A549 (cell line): ENCODE results near the gene MPPED1. TPM values are rescaled to one million over a fixed set of nuclear protein-coding genes. Genes with fewer than 3 reads are reported as not detected.

Source experiments
- ATAC-seq, 2 experiments: fragments of 200-7000 bp in 1 of 2; fragments of >200 bp in 1 of 2; cut with Nextera tagmentation in 1 of 2; cut with Tn5 transposase in 1 of 2; 3 replicates each; pipeline versions ENCODE4 v1.8.0 to v1.9.1; 2018 to 2020; ENCODE audit warnings: mild to moderate bottlenecking in 1 of 2, moderate library complexity in 1 of 2
- CTCF ChIA-PET: fragments of 300-600 bp; sonication (Branson Sonifier 250); formaldehyde crosslinking; extraction: SDS; loops from one replicate; lab custom pipeline; 2021; ENCODE audit warnings: antibody characterized with exemption, inconsistent platforms; lab: Yijun Ruan, JAX
- POLR2A ChIA-PET: fragments of 350-600 bp; formaldehyde crosslinking; extraction: SDS; loops from one replicate; lab custom pipeline; 2021; ENCODE audit warnings: antibody characterized with exemption, inconsistent platforms; lab: Yijun Ruan, JAX
- DNase-seq, 2 experiments: peaks; one replicate each; pipeline versions ENCODE4 v3.0.0 to v3.0.0-alpha.2; 2011 to 2016; ENCODE audit warnings: low read depth in 1 of 2, low spot score in 1 of 2
- FAIRE-seq: peaks from 2 replicates; lab custom pipeline; 2011; peaks lifted over from hg19 to GRCh38; lab: Jason Lieb, UNC
- H3K27ac ChIP-seq, 2 experiments: fragments of >200 bp; sonication (Bioruptor Twin); formaldehyde crosslinking; 3 replicates each; pipeline ENCODE4 v1.5.1; 2016 to 2017
- H3K4me1 ChIP-seq: fragments of >200 bp; sonication (Bioruptor Twin); formaldehyde crosslinking; 3 replicates; pipeline ENCODE4 v1.6.1; 2016
- H3K4me2 ChIP-seq: fragments of >200 bp; sonication (Bioruptor Twin); formaldehyde crosslinking; 3 replicates; pipeline ENCODE4 v1.6.1; 2016
- H3K4me3 ChIP-seq: fragments of >200 bp; sonication (Bioruptor Twin); formaldehyde crosslinking; 3 replicates; pipeline ENCODE4 v1.5.1; 2016
- H3K9me3 ChIP-seq: fragments of >200 bp; sonication (Bioruptor Twin); formaldehyde crosslinking; 3 replicates; pipeline ENCODE4 v1.6.1; 2016
- CHD2 ChIP-seq: fragments of 150-350 bp; IDR thresholded peaks from 2 replicates; pipeline ENCODE4 v1.6.1; 2014; ENCODE audit warnings: low read length; ENCODE audit not compliant: partially characterized antibody
- E2F6 ChIP-seq: IDR thresholded peaks from 2 replicates; pipeline ENCODE4 v1.6.1; 2012; ENCODE audit warnings: low read depth, borderline replicate concordance
- EHF ChIP-seq: fragments of 250-450 bp; sonication (Bioruptor Pico); IDR thresholded peaks from 2 replicates; pipeline ENCODE4 v1.5.0; 2020; ENCODE audit warnings: mild to moderate bottlenecking
- EP300 ChIP-seq, 2 experiments: fragments of >200 bp; sonication (Bioruptor Twin); formaldehyde crosslinking; IDR thresholded peaks; 2 replicates in 1 of 2; 3 replicates in 1 of 2; pipeline ENCODE4 v1.6.1; 2016 to 2017
- ESRRA ChIP-seq: fragments of 150-350 bp; IDR thresholded peaks from 2 replicates; pipeline ENCODE4 v1.6.1; 2014; ENCODE audit warnings: mild to moderate bottlenecking, low read length, borderline replicate concordance
- FOSB ChIP-seq: fragments of 250-450 bp; sonication (Bioruptor Pico); IDR thresholded peaks from 2 replicates; pipeline ENCODE4 v1.5.0; 2020; ENCODE audit warnings: mild to moderate bottlenecking, moderate library complexity
- FOSL2 ChIP-seq, 2 experiments: fragments of 450-650 bp in 1 of 2; fragments of >200 bp in 1 of 2; sonication (Bioruptor Twin) in 1 of 2; formaldehyde crosslinking; IDR thresholded peaks; 2 replicates each; pipeline versions ENCODE4 v1.5.0 to v1.6.1; 2016 to 2020; ENCODE audit warnings: mild to moderate bottlenecking in 1 of 2, moderate library complexity in 1 of 2
- FOXS1 ChIP-seq: fragments of 250-450 bp; sonication (Bioruptor Pico); IDR thresholded peaks from 2 replicates; pipeline ENCODE4 v1.5.0; 2020; ENCODE audit warnings: mild to moderate bottlenecking, moderate library complexity
- HOXB13 ChIP-seq: fragments of 250-450 bp; sonication (Bioruptor Pico); IDR thresholded peaks from 2 replicates; pipeline ENCODE4 v1.5.0; 2020; ENCODE audit warnings: low read depth, mild to moderate bottlenecking, moderate library complexity
- HOXB5 ChIP-seq: fragments of 250-450 bp; sonication (Bioruptor Pico); IDR thresholded peaks from 2 replicates; pipeline ENCODE4 v1.5.0; 2020; ENCODE audit warnings: mild to moderate bottlenecking, moderate library complexity
- KDM1A ChIP-seq: fragments of 200-600 bp; sonication (generic); IDR thresholded peaks from 2 replicates; pipeline ENCODE4 v1.6.1; 2016; ENCODE audit warnings: low read depth, mild to moderate bottlenecking
- KDM5A ChIP-seq: fragments of 200-600 bp; sonication (generic); IDR thresholded peaks from 2 replicates; pipeline ENCODE4 v1.6.1; 2016; ENCODE audit warnings: antibody characterized with exemption, mild to moderate bottlenecking
- MAFK ChIP-seq: fragments of 450-650 bp; IDR thresholded peaks from 2 replicates; pipeline ENCODE4 v1.6.1; 2014; ENCODE audit not compliant: partially characterized antibody
- POLR2AphosphoS2 ChIP-seq: conservative IDR thresholded peaks from 2 replicates; pipeline ENCODE4 v1.6.1; 2012; ENCODE audit warnings: low read length, improper control_type of control experiment, inconsistent platforms
- RARB ChIP-seq: fragments of 250-450 bp; sonication (Bioruptor Pico); IDR thresholded peaks from 2 replicates; pipeline ENCODE4 v1.8.0; 2021; ENCODE audit warnings: mild to moderate bottlenecking, moderate library complexity
- RFX5 ChIP-seq: fragments of 450-650 bp; IDR thresholded peaks from 2 replicates; pipeline ENCODE4 v1.7.1; 2014; ENCODE audit warnings: antibody characterized with exemption, mild to moderate bottlenecking, moderate library complexity
- RNF2 ChIP-seq: fragments of 200-600 bp; sonication (generic); IDR thresholded peaks from 2 replicates; pipeline ENCODE4 v1.6.1; 2016; ENCODE audit warnings: low read depth, mild to moderate bottlenecking, antibody characterized with exemption, moderate library complexity, borderline replicate concordance
- SREBF2 ChIP-seq: fragments of 450-650 bp; IDR thresholded peaks from 2 replicates; pipeline ENCODE4 v1.6.1; 2014; ENCODE audit warnings: mild to moderate bottlenecking, moderate library complexity
- TP53 ChIP-seq: fragments of 250-450 bp; sonication (Bioruptor Pico); IDR thresholded peaks from 2 replicates; pipeline ENCODE4 v1.5.0; 2021; ENCODE audit warnings: mild to moderate bottlenecking, moderate library complexity
- ZC3H11A ChIP-seq: fragments of 450-650 bp; IDR thresholded peaks from 2 replicates; pipeline ENCODE4 v1.6.1; 2014; ENCODE audit warnings: antibody characterized with exemption, mild to moderate bottlenecking
- ZFP36 ChIP-seq: fragments of 450-650 bp; IDR thresholded peaks from 2 replicates; pipeline ENCODE4 v1.6.1; 2014; ENCODE audit warnings: borderline replicate concordance; ENCODE audit not compliant: partially characterized antibody
- ZNF302 ChIP-seq: fragments of 250-450 bp; sonication (Bioruptor Pico); IDR thresholded peaks from 2 replicates; pipeline ENCODE4 v1.9.0; 2021; ENCODE audit warnings: inconsistent platforms, mild to moderate bottlenecking, moderate library complexity
- WGBS: methylation state at CpG from one replicate; pipeline ENCODE4 v1.1.6; 2017; ENCODE audit errors: missing lambda C conversion rate; 5-methylcytosine and 5-hydroxymethylcytosine counted together
- polyA plus RNA-seq, 4 experiments: library from polyadenylated mRNA; depleted of rRNA in 3 of 4; stranded (reverse); fragments of >200 nt; fragmentation: RNase III in 1 of 4; extraction: RNeasy Plus Mini Kit Qiagen cat#74134 plus additional on column Dnase treatment in 1 of 4; gene quantifications; 2 replicates in 3 of 4; 3 replicates in 1 of 4; pipeline ENCODE4 v1.2.3, GENCODE V29; 2011 to 2017
- TF ChIP-seq, protein P1 (sequence below): IDR thresholded peaks from 2 replicates; pipeline ENCODE4 v1.6.1; 2012
- TF ChIP-seq, protein P2 (sequence below): fragments of 150-350 bp; IDR thresholded peaks from 2 replicates; pipeline ENCODE4 v1.6.1; 2014; ENCODE audit warnings: low read depth, mild to moderate bottlenecking, low read length

MPPED1 gene
- polyA plus RNA-seq, 2 of the 4 experiments (the other 2 are of a cell fraction), result not detected

DNA sequence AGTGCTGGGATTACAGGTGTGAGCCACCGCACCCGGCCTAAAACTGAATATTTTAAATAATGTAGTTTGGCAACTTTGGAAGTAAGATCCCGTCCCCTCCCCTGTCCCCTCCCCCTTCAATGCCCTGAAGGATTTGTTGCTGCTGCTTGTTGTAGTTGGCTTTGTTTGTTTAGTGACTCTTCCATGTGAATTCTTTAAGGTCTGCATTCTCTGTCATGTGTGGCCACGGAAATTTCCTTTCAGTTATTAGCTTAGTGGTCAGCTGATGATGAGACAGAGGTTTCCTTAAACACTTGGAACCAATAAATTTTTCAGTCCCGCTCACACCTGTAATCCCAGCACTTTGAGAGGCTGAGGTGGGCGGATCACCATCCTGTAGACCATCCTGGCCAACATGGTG, 109.9 kb downstream of the MPPED1 start:
- CTCF ChIA-PET, result no interaction called here
- WGBS, result 48% methylated on average over 6 of the region's 6 CpGs
- POLR2A ChIA-PET, result no interaction called here

GRCh38 chr22:43526117-43526655, 114.4 kb downstream of the MPPED1 start:
- no peaks in the 10 kb centered on the region for H3K9me3 ChIP-seq
- 80% methylated on average over 3 of the region's 7 CpGs for WGBS
- TF ChIP-seq SREBF2 (no peak), FOSB (CRISPR knock-in tag) (no peak), KDM1A (no peak), RARB (CRISPR knock-in tag) (no peak), FOXS1 (CRISPR knock-in tag) (no peak), RFX5 (no peak), KDM5A (no peak), MAFK (no peak), EHF (CRISPR knock-in tag) (no peak), HOXB13 (CRISPR knock-in tag) (no peak), ZC3H11A (no peak), ZNF302 (no peak)
- FAIRE-seq (no peak), DNase-seq (no peak), ATAC-seq (no peak)
- no peak overlapping the region for H3K4me3 ChIP-seq
- ChIA-PET POLR2A (no interaction called here), CTCF (no interaction called here)
- peaks cover 9% of the 10 kb centered on the region; the same call in 1 of the 3 replicates for H3K4me1 ChIP-seq
- H3K4me2 ChIP-seq, result no peak overlapping the region
- H3K27ac ChIP-seq, result no peak overlapping the region

More for the DNA sequence above, 109.9 kb downstream of the MPPED1 start:
- Histone ChIP-seq H3K4me2 (0 out of 3 replicates have a peak overlapping the region, but pooled peaks have one; percentile 14), H3K4me1 (peaks cover 9% of the 10 kb centered on the region; the same call in 1 of the 3 replicates), H3K9me3 (no peaks in the 10 kb centered on the region), H3K27ac (no peak overlapping the region), H3K4me3 (no peak overlapping the region)
- FAIRE-seq (no peak), DNase-seq (peak; percentile 9 to 14), ATAC-seq (peak in 1 of 2 experiments; percentile 43; a peak in 1 of 6 replicates)
- TF ChIP-seq HOXB13 (CRISPR knock-in tag) (no peak), FOSL2 (IDR thresholded peaks at IDR 0.05) (no peak), FOSL2 (CRISPR knock-in tag; IDR thresholded peaks at IDR 0.05) (peak; percentile 25; the same call in 1 of the 2 replicates)

GRCh38 chr22:43526946-43527345, 115.1 kb downstream of the MPPED1 start:
- no peak for FAIRE-seq
- no CpG with 5 or more reads among the region's 5 CpGs for WGBS
- CTCF ChIA-PET, result no interaction called here

More at GRCh38 chr22:43526946-43527345, 115.1 kb downstream of the MPPED1 start:
- TF ChIP-seq FOSL2 (IDR thresholded peaks at IDR 0.05) (no peak), FOSL2 (CRISPR knock-in tag; IDR thresholded peaks at IDR 0.05) (no peak), EHF (CRISPR knock-in tag) (no peak), ZFP36 (no peak), HOXB5 (CRISPR knock-in tag) (no peak), E2F6 (no peak), ESRRA (no peak), RARB (CRISPR knock-in tag) (no peak), ZC3H11A (no peak), TP53 (CRISPR knock-in tag) (no peak), RNF2 (no peak), POLR2AphosphoS2 (no peak), CHD2 (no peak), EP300 (IDR thresholded peaks at IDR 0.05) (no peak)
- TF ChIP-seq, protein P1, sequence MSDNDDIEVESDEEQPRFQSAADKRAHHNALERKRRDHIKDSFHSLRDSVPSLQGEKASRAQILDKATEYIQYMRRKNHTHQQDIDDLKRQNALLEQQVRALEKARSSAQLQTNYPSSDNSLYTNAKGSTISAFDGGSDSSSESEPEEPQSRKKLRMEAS, result no peak
- TF ChIP-seq, protein P2, sequence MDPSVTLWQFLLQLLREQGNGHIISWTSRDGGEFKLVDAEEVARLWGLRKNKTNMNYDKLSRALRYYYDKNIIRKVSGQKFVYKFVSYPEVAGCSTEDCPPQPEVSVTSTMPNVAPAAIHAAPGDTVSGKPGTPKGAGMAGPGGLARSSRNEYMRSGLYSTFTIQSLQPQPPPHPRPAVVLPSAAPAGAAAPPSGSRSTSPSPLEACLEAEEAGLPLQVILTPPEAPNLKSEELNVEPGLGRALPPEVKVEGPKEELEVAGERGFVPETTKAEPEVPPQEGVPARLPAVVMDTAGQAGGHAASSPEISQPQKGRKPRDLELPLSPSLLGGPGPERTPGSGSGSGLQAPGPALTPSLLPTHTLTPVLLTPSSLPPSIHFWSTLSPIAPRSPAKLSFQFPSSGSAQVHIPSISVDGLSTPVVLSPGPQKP, result no peak
- ATAC-seq (no peak), DNase-seq (no peak)
- POLR2A ChIA-PET, result no interaction called here
- H3K9me3 ChIP-seq, result no peaks in the 10 kb centered on the region
- H3K4me3 ChIP-seq, result no peak overlapping the region
- no peak overlapping the region for H3K27ac ChIP-seq
- H3K4me2 ChIP-seq, result no peak overlapping the region
- H3K4me1 ChIP-seq, result peaks cover 3% of the 10 kb centered on the region; the same call in 1 of the 3 replicates
